AG09309 (cell line): ENCODE measurements around the gene MROH2B.

Experiments used
- DNase-seq: peaks from one replicate; pipeline ENCODE4 v3.0.0-alpha.2; 2010; ENCODE audit warnings: low read depth
- H3K4me3 ChIP-seq: 2 replicates; pipeline ENCODE4 v1.5.1; 2011; ENCODE audit warnings: mild to moderate bottlenecking, low read depth, low read length, moderate library complexity; ENCODE audit not compliant: control insufficient read depth
- CTCF ChIP-seq: IDR thresholded peaks from 2 replicates; pipeline ENCODE4 v1.5.1; 2011; ENCODE audit warnings: mild to moderate bottlenecking, low read depth, low read length, inconsistent platforms; ENCODE audit not compliant: insufficient read depth, control insufficient read depth; ENCODE audit errors: missing control alignments

MROH2B gene

GRCh38 chr5:41102341-41102740 lies 31.2 kb upstream of the MROH2B start:
- no peak for DNase-seq
- H3K4me3 ChIP-seq, result no peak overlapping the region
- no peak for TF ChIP-seq CTCF

GRCh38 chr5:41097642-41098041 lies 26.5 kb upstream of the MROH2B start:
- TF ChIP-seq CTCF, result no peak
- DNase-seq, result no peak
- no peak overlapping the region for H3K4me3 ChIP-seq

GRCh38 chr5:41095324-41096101 lies 24.4 kb upstream of the MROH2B start:
- no peak for DNase-seq
- no peak overlapping the region for H3K4me3 ChIP-seq
- no peak for TF ChIP-seq CTCF

GRCh38 chr5:41094871-41095270 lies 23.7 kb upstream of the MROH2B start:
- no peak for DNase-seq
- no peak overlapping the region for H3K4me3 ChIP-seq
- no peak for TF ChIP-seq CTCF

- no peak overlapping the region for H3K4me3 ChIP-seq
- DNase-seq, result no peak
- no peak for TF ChIP-seq CTCF
Measured at GRCh38 chr5:41093803-41094202, 22.7 kb upstream of the MROH2B start.

GRCh38 chr5:41087461-41087860 lies 16.3 kb upstream of the MROH2B start:
- H3K4me3 ChIP-seq, result no peak overlapping the region
- DNase-seq, result no peak
- no peak for TF ChIP-seq CTCF
